Measurements from ENCODE around the gene CT45A1. TPM values are rescaled to one million over a fixed set of nuclear protein-coding genes. Genes with fewer than 3 reads are reported as not detected.

The CT45A1 gene
- total and polyA plus RNA-seq, 2 of the 8 experiments (the other 6 are each of a cell fraction or from before 2014, with no cell fraction given), result not detected

DNA sequence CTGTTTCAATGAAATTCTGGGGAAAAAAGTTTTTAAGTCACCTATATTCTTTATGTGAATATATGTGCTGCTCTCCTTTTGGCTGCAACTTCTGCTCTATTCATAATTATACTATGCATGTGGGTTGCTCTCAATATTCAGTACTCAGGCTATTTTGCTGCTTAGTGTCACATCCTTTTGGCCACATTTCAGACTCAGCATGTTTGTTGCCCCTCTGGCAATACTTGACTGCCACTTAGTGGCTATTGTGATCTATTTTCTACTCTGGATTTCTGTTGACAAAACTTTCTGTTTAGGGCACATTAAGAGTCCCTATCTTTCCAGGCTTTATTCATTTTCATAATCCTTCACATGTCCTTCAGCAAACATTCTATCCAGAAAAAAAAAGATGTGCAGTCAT lies 15.8 kb upstream of the CT45A1 start (continued):
- no peak for TF ChIP-seq SAP30 (IDR thresholded peaks at IDR 0.05; ENCODE audit: insufficient read depth, insufficient replicate concordance, low read length)
- no peak for TF ChIP-seq POU5F1 (IDR thresholded peaks at IDR 0.05; ENCODE audit: low read depth, low read length)
- no peak for TF ChIP-seq RBBP5 (IDR thresholded peaks at IDR 0.05; ENCODE audit: borderline replicate concordance, low read depth, low read length)
- no peak for TF ChIP-seq RAD21 (IDR thresholded peaks at IDR 0.05 in 1 of 2, conservative IDR thresholded peaks at IDR 0.05 in 1 of 2; ENCODE audit: low read depth in 2 of 2, low read length in 2 of 2)
- TF ChIP-seq BCL11A (IDR thresholded peaks at IDR 0.05; ENCODE audit: low read depth in 2 of 2, low read length in 2 of 2), result no peak
- TF ChIP-seq SUZ12 (IDR thresholded peaks at IDR 0.05; ENCODE audit: low read length), result no peak
- no peak for TF ChIP-seq POLR2AphosphoS5 (IDR thresholded peaks at IDR 0.05; ENCODE audit: low read depth, low read length)

Data from H1 (cell line).